NCI-H526 (cell line): ENCODE data around the gene C1QTNF1.
"Not testable (repeated sequence)": the region's sequence is repeated elsewhere in the genome, so short reads cannot be mapped to it uniquely, and the experiment has no call there.

Experiments used
- DNase-seq, 2 experiments: peaks; one replicate each; lab custom pipeline; 2025; lab: John Stamatoyannopoulos, UW

C1QTNF1 gene

DNA sequence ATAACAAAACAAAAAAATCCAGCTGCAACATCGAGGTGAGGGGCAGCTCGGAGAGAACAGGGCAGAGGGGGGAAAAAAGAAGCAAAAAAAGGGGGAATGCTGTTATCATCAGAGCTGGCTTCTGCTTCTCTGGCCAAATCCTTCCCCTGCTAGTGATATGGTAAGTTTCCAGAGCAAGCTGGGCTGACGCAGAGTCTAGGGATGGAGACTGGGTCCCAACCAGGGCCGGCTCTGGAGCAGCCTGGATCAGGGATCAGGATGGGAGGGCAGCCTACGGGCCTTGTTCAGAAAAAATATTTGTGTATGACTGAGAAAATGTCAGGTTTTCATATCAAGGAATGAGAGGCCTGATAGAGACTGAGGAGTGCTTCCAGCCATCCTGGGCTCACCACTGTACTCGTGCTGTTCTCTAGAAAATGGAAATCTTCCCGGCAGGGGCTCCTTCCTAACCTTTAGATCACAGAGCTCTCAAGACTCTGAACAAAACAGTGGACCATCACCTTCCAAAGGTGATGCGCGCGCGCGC, 726 bp upstream of the C1QTNF1 start:
- no peak for DNase-seq

DNA sequence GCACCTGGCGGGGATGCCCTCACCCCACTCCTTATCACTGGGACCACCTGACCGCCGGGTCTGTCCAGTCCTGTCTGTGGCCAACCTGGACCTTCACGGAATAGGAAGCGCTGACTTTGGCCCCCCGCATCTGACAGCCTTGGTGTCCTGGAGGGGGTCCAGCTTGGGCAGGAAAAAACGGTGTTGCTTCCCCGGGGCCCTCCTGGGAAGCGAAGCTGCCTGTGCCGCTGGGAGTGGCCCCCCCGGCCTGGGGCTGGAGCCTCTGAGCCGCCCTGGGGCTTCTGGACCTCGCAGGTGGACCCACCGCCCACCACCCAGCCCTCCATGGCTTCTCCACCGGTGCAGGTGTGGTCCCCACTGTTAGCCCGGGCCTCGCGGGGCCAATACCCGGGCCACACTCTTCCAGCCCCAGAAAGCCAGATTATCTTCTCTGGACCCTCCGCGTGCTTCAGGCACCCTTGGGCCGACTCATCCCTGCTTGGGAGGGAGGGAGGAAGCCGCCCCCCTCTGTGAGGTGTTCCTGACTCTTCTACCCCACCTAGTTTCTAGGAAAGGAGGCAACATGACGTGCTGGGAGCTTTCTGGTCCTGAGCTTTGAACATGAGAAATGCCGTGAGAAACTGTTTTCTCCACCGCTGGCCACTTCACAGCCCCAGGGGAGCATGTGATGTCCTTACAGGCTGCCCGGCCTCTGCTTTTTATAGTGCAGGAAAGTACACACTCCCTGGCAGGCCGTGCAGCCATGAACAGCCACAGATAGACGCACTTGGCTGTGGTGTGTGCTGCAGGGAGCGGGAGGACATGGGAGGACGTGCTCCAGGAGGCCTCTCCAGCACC, 1.1 kb downstream of the C1QTNF1 start:
- DNase-seq, result no peak

DNA sequence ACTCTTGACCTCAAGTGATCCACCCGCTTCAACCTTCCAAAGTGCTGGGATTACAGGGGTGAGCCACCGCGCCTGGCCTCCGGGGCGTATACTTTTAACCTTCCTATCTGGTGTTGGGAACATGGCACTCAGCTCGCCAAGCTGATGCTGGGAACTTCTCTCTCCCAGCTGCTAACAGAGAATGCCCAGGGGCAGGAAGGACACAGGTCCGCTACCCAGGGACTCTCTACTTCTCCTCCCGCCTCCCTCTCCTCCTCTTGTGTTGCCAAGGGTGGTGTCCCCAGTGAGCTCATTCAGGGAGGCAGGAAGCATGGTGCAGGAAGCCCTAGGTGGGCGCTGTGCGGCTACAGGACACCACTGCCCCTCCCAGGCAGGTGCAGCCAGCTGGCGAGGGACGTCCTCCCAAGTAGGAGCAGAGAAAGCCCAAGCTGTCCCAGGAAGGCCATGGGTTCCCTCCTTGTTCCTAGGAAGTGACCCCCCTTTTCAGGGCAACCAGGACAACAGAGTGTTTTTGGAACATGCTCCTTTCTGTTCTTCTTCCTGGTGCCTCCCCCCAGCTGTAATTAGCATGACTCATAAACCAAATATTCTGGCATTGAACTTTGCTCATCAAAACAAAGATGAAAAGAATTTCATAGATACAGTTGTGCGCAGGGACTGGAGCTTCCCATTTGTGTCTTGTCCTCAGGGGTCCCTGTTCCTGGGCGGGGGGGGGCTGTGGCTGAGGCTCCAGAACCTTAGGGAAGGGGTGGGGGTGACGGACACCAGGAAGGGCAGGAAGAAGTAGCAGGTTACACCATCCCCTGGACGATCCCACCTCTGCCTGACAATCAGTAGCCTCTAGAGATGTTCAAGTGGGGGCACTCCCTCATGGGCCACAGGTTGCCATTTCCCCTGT, 2.7 kb downstream of the C1QTNF1 start:
- DNase-seq, result no peak

DNA sequence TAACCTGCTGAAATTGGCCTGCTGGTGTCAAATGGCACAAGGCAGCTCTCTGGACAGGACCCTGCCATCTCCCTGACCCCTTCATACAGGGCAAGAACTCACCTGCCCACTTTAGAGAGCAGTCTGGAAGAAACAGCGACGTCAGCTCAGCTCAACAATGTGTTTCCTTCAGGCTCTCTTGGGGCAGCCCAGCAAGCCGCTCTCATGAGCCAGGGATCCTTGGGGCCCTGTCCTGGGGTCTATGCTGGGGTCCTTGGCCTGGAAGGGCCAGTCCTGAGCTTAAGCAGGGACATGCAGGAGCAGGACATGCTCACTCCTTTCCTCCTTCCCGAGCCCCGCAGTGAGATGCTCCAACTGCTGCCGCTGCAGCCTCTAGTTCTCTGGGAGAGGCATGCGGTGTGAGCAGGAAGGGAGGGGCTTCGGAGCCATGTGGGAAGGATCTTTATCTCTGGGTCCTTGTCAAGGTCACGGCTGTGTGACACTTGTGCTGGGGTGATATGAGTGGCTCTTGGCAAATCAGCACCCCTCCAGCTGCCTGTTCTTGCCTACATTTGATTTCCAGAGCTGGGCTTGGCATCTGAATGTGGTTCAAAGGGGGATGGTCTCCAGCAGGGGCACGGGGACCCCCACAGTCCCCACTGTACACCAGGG, 3.4 kb downstream of the C1QTNF1 start:
- DNase-seq, result no peak

DNA sequence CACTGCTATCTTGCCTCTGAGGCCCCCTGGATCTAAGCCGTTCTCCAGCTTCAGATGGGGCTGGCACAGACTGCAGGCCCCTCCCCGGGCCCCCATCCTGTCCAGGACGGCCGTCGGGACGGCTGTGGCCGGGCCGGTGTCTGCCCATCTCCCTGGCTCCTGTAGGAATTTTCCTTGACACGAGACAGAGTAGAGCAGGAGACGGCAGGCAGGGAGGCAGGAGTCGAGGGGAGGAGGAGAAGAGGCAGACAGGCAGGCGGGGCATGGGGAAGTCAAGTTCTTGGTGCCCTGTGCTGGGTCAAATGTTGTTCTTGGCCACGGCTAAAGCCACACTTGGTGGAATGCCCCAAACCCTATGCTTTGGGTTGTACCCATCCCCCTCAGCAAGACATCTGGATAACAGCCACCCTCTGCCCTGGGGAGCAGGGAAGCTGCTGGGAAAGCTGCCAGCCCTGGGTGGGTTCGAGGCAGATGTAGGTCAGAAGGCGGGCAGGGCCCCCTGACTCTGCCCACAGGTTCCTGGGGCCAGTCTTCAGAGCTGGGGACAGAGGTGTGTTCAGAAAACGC, 4.0 kb downstream of the C1QTNF1 start:
- no peak for DNase-seq

DNA sequence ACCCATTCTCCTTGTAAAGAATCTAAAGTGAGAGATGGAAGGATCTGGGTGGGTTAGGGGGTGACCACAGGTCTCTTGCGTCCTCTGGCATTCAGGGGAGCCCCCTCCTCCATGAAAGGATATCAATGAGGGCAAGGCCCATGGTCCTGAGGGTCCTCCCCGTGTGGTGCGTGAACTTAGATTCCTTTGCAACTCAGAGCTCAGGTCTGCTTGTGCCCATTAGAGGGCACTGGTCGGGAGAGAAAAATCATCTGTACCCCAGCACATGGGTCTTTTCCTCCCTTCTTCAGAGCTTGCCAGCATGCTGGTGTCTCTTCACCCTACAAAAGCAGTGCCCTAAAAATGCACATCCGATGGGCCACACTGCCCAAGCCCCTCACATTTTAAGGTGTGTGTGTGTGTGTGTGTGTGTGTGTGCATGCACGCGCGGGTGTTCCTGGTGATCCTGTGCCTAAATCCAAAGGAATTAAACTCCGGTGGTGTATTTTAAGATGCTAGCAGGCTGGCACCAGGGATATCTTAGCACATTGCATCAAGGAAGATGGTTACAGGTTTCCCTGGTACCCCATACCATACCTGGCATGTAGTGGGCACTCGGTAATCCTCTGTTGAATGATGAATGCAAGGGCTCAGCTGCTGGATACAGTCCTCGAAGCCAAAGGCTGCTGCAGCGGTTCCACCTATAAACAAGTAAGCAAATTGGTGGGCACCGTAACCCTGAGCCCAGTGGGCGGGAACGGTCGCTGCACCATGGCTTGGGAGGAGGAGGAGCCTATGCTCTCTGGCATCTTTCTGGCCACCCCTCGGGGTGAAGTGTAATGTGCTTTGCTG, 4.7 kb downstream of the C1QTNF1 start:
- peak in 1 of 2 experiments; percentile 29 for DNase-seq

DNA sequence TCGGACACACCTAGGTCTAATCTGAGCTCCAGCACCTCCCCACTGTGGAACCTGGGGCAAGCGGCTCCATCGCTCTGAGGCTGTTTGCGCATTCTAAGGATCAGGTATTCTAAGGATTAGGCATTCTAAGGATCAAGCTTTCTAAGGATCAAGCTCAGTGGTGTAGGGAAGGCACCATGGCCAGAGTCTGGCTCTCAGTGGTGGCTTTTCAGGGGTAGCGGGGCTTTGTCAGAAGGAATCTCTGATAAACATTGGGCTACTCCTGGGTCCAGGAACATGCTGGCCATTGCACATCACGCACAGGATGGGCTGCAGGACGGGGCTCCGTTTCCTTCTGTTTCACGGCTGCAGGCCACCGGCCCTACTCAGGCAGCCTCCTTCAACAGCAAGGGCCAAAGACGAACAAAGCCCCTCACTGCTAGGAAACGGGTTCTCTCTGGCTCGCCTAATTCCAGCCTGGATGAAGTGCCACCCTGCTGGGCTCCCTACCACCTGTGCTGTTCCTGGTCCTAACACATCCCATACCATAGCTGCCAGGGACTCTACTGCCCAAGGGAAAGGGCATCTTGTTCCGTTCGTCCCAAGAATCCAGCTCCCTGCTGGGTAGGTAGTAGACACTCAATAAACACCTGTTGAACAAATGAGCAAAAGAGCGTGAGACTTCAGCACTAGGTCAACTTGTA, 5.5 kb downstream of the C1QTNF1 start:
- DNase-seq, result no peak

DNA sequence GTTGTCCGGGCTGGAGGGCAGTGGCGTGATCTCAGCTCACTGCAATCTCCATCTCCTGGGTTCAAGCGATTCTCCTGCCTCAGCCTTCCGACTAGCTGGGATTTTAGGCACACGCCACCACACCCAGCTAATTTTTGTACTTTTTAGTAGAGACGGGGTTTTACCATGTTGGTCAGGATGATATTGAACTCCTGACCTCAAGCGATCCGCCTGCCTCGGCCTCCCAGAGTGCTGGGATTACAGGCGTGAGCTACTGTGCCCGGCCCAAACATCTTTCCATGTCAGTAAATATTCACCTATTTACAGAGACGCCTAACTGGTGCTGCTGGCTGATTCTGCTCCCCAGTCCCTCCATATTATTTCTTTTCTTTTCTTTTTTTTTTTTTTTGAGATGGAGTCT, 6.7 kb downstream of the C1QTNF1 start:
- not testable (repeated sequence) for DNase-seq

DNA sequence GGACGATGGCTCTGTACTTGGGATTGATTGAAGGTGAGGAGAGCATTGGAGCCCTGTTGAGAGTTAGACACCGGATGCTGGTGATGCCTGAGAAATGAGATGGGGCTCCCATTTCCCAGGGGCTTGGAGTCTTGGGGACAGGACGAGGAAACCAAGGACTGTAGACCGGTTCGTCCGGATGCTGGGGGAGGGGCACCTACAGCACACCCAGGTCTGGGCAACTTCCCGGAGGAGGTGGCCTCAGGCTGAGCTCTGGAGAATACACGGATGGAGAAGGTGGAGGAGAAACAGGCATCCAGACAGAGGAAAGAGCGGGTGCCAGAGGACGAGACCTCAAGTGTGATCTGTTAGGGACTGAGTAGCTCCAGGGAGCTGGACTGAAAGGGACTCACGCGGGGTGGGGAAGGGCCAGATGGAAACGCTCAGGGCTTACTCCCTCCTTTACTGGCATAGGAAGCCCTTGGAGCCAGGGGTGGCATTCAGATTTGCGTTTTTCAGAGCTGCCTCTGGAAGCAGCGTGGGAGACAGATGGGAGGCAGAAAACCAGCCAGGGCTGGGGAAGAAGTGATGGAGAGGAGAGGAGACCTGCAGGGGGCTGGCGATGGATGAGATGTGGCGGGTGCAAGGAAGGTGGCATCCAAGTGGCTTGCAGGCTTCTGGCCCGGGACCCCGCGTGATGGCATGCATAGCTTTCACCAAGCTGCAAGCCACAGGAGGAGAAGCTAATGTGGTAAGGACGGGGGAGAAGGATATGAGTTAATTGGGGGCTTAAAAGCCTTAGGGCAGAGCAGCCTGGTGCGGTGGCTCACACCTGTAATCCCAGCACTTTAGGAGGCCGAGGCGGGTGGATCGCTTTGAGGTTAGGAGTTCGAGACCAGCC, 8.3 kb downstream of the C1QTNF1 start:
- no peak for DNase-seq

DNA sequence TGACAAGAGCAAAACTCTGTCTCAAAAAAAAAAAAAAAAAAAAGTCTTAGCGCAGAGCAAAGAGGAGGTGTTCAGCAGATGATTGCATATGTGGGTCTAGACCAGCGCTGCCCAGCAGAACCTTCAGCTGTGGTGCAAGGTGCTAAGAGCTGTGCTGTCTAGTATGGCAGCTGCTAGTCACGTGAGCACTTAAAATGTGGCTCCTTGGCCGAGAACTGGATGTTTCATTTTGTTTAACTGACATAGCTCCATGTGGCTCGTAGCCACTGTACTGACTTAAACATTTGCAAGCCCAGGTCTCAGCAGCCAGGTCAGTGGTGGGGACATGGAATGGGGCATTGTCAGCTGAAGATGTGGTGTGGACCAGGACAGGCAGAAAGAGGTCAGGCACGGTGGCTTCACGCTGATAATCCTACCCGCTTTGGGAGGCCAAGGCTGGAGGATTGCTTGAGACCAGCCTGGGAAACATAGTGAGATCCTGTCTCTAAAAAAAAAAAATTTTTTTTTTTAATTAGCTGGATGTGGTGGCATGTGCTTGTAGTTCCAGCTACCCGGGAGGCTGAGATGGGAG, 9.2 kb downstream of the C1QTNF1 start:
- no peak for DNase-seq

DNA sequence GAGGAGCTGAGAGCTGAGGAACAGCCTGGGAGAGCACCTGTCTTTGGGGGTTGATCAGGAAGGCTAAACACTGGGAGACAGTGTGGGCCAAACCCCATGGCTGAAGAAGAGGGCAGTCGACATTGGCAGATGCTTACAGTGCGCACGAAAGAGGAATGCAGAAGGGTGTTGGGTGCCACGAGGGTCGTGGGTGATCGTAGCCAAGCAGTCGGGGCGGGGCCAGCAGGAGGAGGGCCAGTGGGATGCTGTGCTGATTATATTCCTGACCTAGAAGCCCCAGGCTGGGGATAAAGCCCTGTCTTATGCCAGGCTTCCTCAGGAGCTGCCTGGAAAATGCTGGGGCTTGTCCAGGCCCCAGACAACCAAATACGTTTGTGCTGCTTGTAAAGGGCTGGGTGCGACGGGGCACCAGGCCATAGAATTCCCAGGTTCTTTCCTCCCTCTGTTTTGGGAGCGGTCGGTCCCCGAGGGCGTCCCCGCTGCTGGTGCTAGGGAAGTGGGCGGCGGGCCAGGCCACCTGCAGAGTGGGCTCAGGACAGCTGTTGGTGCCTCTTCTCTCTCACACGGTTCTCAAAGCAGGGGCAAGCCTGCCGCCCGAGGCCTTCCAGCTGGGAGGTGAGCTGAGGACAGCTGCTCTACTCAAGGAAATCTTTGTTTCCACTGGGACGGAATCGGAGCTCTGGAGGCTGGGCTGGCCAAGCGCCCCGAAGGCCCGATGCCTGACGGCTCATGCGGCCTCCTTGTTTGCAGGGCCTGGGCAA, 10.0 kb downstream of the C1QTNF1 start:
- DNase-seq, result no peak

DNA sequence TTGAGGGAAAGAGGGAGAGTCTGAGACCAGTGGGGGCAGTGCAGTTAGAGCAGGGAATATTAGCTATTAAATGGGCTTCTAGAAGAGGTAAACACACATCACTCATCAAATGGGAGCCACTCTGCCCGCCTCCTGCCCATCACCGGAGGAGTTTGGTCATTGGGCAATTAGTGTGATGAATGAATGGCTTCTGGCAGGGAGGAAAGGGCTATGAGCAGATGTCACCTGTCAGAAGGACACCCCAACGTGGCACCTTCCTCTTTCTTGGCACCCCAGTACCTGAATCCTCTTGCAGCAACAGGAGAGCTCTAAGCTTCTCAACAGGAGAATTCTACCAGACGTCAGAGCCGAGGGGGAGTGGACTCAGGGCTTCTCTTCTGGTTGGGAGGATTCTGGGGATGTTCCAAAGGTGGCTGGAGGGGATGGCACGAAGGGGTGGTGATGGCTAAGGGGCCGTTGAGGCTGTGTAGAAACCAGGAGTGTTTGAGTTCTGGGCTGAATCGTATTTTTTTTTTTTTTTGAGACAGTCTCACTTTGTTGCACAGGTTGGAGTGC, 11.0 kb downstream of the C1QTNF1 start:
- DNase-seq, result no peak

DNA sequence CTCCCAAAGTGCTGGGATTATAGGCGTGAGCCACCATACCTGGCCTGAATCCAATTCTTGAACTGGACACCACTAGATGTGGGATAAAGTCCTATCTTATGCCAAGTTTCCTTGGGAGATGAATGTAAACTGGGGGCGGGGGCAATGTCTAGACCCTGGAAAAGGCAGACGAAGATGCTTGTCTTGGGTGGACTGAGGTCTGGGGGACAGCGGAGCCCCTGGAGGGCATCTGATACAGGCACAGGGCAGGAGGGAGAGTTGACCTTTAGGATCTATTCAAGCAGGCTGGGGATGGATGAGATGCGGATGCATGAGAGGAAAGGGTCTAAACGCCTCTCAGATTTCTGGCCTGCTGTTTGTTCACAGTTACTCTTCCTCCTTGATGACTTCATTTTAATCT, 11.7 kb downstream of the C1QTNF1 start:
- no peak for DNase-seq

DNA sequence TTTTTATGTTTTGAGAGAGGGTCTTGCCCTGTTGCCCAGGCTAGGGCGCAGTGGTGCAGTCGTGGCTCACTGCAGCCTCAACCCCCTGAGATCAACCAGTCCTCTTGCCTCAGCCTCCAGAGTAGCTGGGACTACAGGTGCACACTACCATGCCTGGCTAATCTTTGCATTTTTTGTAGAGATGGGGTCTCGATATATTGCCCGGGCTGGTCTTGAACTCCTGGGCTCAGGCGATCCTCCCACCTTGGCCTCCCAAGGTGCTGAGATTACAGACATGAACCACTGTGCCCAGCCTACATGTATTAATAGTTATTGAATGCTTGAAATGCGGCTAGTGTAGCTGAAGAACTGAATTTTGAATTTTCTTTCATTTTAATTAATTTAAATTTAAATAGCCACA, 12.2 kb downstream of the C1QTNF1 start:
- DNase-seq, result no peak

DNA sequence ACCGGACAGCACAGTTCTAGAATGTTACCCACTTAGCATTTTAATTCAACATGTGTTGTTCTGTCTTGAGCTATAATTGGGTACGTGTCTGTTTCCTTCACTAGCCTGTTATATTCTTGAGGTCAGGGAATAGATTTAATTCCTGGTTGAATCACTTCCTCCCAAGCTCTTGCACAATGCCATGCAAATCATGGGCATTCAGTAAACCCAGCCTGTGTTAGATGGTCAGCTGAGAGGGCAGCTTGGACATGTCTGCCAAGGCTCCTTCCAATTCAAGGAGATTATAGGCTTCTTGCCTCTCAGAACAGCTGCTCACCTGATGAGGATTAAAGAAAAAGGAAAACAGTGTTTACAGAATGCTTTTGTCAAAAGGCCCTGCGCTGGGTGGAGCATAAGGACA, 12.6 kb downstream of the C1QTNF1 start:
- no peak for DNase-seq

DNA sequence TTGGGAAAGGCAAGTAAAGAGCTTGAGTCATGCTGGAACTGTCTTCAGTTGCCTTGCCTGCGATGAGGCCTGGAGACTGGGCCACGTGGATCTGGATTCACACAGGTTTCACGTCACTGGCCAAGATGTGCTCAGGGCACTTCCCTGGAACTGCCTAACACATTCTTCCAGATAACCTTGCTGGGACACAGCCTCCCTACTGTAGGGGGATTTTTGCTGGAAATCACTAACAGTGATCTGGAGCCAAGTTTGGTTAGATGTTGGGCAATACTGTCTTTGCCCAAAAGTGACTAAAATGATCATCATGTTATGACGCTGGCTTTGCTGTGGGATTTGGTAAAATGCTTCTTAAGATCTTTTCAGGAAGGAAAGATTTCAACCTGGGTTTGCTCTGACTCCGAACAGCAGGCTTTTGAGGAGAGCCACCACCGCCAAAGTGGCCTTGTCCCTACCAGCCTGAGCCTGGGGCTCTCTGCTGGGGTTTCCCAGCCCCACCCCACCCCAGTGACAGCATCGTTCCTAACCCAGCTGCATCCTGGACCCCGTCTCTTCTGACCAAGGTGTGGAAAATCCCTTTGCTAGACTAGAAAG, 14.7 kb downstream of the C1QTNF1 start:
- no peak for DNase-seq

DNA sequence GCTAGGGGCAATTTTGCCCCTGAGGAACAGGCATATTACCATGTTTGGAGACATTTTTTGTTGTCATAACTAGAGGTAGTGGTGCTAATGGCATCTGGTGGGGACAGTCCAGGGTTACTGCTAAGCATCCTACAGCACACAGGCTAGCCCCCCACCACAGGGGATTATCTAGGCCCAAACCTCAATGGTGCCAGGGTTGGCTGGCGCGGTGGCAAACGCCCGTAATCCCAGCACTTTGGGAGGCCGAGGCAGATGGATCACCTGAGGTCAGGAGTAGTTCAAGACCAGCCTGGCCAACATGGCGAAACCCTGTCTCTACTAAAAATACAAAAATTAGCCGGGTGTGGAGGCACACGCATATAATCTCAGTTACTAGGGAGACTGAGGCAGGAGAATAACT, 15.2 kb downstream of the C1QTNF1 start:
- no peak for DNase-seq

DNA sequence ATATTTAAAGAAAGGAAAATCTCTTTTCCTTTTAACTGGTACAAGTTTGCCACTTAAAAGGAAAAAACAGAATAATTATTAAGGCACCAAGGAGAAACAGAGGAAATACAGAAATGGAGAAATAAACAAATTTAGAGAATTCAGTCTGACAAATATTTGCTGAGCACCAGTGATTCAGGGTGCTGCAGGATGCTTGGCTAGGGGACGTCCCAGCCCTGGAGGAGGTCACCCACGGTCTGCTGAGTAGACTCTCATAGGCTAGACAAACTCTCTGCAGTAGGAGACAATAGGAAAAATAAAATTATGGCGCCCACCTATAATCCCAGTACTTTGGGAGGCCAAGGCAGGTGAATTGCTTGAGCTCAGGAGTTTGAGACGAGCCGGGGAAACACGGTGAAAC, 15.9 kb downstream of the C1QTNF1 start:
- DNase-seq, result no peak
